SK-N-SH (cell line): ENCODE measurements around the gene POC5.

Experiments used
- EP300 ChIP-seq, 2 experiments: IDR thresholded peaks; 2 replicates each; pipeline versions ENCODE4 v1.4.0 to v1.6.1; 2012; ENCODE audit warnings: borderline replicate concordance in 1 of 2, low read depth in 1 of 2, low read length in 1 of 2
- EZH2phosphoT487 ChIP-seq: fragments of 200-600 bp; sonication (generic); IDR thresholded peaks from 2 replicates; pipeline ENCODE4 v1.6.1; 2017; ENCODE audit warnings: low read depth, mixed run types, mild to moderate bottlenecking, antibody characterized with exemption, moderate library complexity, borderline replicate concordance
- POLR2AphosphoS5 ChIP-seq: IDR thresholded peaks from 2 replicates; pipeline ENCODE4 v1.6.1; 2012; ENCODE audit warnings: low read depth, low read length
- TF ChIP-seq, protein P1 (sequence below): IDR thresholded peaks from 2 replicates; pipeline ENCODE4 v1.4.0; 2012; ENCODE audit warnings: low read depth
- TF ChIP-seq, protein P2 (sequence below): fragments of 200-600 bp; sonication (generic); IDR thresholded peaks from 2 replicates; pipeline ENCODE4 v1.6.1; 2017; ENCODE audit warnings: antibody characterized with exemption, mild to moderate bottlenecking, moderate library complexity
- TF ChIP-seq, protein P3 (sequence below): IDR thresholded peaks from 2 replicates; pipeline ENCODE4 v1.4.0; 2012; ENCODE audit warnings: low read depth, borderline replicate concordance

DNA sequence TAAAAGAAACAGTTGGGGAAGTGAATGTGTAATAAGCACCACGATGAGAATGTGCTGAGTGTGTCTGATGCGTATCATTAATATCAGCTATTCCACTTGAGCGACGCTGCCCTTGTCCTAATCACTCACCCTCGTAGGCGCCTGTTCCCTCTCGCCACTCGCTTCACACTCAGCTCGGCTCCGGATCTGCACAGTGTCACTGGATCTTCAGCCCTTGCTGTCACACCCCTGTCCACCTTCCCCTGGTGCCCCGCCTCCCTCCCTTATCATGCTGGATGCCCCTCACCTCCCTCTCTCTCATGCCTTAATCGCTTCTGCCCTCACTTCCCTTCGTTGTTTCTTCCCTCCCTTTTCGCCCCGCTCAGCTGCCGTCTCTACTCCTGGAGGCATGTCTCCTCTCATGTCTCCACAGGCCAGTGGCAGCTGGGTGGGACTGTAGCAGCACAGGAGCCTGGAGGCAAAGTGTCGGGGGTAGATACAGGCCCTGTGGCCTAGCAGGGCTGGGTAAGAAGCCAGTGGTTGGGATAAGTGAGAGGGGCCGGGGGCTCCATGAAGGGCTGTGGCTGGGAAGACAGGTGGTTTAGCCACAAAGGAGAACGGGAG is 62.4 kb downstream of the POC5 start:
- TF ChIP-seq, protein P1, sequence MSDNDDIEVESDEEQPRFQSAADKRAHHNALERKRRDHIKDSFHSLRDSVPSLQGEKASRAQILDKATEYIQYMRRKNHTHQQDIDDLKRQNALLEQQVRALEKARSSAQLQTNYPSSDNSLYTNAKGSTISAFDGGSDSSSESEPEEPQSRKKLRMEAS = no peak
- TF ChIP-seq, protein P2, sequence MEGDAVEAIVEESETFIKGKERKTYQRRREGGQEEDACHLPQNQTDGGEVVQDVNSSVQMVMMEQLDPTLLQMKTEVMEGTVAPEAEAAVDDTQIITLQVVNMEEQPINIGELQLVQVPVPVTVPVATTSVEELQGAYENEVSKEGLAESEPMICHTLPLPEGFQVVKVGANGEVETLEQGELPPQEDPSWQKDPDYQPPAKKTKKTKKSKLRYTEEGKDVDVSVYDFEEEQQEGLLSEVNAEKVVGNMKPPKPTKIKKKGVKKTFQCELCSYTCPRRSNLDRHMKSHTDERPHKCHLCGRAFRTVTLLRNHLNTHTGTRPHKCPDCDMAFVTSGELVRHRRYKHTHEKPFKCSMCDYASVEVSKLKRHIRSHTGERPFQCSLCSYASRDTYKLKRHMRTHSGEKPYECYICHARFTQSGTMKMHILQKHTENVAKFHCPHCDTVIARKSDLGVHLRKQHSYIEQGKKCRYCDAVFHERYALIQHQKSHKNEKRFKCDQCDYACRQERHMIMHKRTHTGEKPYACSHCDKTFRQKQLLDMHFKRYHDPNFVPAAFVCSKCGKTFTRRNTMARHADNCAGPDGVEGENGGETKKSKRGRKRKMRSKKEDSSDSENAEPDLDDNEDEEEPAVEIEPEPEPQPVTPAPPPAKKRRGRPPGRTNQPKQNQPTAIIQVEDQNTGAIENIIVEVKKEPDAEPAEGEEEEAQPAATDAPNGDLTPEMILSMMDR = no peak
- TF ChIP-seq POLR2AphosphoS5 (no peak), EZH2phosphoT487 (no peak), EP300 (IDR thresholded peaks at IDR 0.05; ENCODE audit: borderline replicate concordance in 1 of 2, low read depth in 1 of 2, low read length in 1 of 2) (no peak)
- TF ChIP-seq, protein P3, sequence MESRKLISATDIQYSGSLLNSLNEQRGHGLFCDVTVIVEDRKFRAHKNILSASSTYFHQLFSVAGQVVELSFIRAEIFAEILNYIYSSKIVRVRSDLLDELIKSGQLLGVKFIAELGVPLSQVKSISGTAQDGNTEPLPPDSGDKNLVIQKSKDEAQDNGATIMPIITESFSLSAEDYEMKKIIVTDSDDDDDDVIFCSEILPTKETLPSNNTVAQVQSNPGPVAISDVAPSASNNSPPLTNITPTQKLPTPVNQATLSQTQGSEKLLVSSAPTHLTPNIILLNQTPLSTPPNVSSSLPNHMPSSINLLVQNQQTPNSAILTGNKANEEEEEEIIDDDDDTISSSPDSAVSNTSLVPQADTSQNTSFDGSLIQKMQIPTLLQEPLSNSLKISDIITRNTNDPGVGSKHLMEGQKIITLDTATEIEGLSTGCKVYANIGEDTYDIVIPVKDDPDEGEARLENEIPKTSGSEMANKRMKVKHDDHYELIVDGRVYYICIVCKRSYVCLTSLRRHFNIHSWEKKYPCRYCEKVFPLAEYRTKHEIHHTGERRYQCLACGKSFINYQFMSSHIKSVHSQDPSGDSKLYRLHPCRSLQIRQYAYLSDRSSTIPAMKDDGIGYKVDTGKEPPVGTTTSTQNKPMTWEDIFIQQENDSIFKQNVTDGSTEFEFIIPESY = no peak
